MCF 10A (cell line): Measurements from ENCODE around the gene HNRNPDL. TPM values are rescaled to one million over a fixed set of nuclear protein-coding genes. Genes with fewer than 3 reads are reported as not detected.

ENCODE experiments used
- total RNA-seq: library from RNA; stranded (reverse); gene quantifications from 2 replicates; pipeline ENCODE4 v1.2.3, GENCODE V29; 2022

HNRNPDL gene
- total RNA-seq, 1 experiment from 2014 or later: 222 TPM

Other genes with a start within 250 kb of the HNRNPDL start
- gene HNRNPD, start 56.5 kb downstream of the HNRNPDL start, total RNA-seq: 190 and 308 TPM in 2 replicates
- gene ENOPH1, start 128 bp upstream of the HNRNPDL start, total RNA-seq: 23.9 and 36.0 TPM in 2 replicates
- gene TMEM150C, start 131.5 kb upstream of the HNRNPDL start, total RNA-seq: 0.10 TPM in 1 of 2 replicates, not detected in the other